ELR (cell line): ENCODE results near the gene CHCHD1.
A peak's percentile ranks its signal among the peaks of the same experiment; 100 is the strongest.
"Not testable (repeated sequence)": the region's sequence is repeated elsewhere in the genome, so short reads cannot be mapped to it uniquely, and the experiment has no call there.

Experiments
- DNase-seq: peaks from one replicate; pipeline ENCODE4 v3.0.0-alpha.2; 2015; ENCODE audit warnings: low read depth

Gene CHCHD1

DNA sequence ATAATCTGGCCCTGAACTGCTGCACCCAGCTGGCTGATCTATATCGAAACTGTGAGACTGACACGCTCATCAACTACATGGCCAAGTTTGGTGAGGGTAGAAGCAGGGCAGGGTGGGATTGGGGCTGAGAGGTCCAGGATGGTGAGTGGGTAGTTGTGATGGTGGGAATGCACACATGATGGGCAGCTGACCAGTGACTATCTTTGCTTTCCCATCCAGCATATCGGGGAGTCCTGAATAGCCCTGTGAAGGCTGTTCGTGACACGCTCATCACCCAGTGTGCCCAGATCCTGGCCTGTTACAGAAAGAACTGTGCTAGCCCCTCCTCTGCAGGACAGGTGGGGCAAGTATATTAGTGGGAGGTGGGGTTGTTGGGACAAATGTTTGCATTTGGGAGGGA lies 12.5 kb upstream of the CHCHD1 start:
- no peak for DNase-seq

DNA sequence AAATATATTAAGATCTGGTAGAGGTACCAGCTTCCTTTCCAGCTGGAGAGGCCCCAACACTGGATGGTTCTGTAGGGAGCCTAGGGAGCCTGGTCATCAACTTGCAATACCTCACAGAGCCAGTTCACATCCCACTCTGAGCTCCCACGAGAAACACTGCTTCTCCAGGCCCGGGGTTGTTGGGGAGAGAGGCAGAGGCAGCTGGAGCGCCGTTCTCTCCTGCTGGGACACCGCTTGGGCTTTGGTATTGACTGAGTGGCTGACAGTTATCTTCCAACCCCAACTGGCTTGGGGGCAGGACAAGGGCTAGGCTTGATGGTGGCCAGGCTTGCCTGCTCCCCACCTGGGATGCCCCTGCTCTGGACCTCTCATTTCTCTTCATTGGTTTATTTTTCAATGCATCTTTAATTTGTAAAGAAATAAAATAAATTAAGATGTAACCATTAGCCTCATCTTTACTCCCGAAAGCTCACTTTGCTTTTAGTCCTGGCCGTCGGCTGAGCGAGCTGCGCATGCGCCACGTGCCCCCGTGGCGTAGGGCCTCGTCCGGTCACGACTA lies 10.0 kb upstream of the CHCHD1 start:
- DNase-seq: peak; percentile 39

DNA sequence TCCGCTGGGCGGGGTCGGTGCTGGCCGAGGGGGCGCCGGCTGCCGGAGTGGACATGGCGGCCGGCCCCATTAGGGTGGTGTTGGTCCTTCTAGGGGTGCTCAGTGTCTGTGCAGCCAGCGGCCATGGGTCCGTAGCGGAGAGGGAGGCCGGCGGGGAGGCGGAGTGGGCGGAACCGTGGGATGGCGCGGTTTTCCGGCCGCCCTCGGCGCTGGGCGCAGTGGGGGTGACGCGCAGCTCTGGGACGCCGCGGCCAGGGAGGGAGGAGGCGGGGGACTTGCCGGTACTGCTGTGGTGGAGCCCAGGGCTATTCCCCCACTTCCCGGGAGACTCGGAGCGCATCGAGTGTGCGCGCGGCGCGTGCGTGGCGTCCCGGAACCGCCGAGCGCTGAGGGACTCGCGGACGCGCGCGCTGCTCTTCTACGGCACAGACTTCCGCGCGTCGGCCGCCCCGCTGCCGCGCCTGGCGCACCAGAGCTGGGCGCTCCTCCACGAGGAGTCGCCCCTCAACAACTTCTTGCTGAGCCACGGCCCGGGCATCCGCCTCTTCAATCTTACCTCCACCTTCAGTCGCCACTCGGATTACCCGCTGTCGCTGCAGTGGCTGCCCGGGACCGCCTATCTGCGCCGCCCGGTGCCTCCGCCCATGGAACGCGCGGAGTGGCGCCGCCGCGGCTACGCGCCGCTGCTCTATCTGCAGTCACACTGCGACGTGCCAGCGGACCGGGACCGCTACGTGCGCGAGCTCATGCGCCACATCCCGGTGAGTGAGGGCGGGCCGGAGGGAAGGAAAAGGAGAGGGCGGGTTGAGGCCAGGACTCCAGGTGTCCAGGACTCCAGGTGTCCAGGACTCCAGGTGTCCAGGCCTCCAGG lies 9.3 kb upstream of the CHCHD1 start:
- peak; percentile 86 for DNase-seq

DNA sequence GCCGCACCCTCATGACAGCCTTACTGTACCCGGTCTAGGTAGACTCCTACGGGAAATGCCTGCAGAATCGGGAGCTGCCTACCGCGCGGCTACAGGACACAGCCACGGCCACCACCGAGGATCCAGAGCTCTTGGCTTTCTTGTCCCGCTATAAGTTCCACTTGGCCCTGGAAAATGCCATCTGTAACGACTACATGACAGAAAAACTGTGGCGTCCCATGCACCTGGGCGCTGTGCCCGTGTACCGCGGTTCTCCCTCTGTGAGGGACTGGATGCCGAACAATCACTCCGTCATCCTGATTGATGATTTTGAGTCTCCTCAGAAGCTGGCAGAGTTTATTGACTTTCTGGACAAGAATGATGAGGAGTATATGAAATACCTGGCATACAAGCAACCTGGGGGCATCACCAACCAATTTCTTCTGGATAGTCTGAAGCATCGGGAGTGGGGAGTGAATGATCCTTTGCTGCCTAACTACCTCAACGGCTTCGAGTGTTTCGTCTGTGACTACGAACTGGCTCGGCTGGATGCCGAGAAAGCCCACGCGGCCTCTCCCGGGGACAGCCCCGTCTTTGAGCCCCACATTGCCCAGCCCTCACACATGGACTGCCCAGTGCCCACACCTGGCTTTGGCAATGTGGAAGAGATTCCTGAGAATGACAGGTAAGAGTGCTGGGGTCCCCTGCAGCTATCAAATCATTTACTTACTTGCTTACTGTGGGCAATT lies 8.5 kb upstream of the CHCHD1 start:
- peak; percentile 29 for DNase-seq

DNA sequence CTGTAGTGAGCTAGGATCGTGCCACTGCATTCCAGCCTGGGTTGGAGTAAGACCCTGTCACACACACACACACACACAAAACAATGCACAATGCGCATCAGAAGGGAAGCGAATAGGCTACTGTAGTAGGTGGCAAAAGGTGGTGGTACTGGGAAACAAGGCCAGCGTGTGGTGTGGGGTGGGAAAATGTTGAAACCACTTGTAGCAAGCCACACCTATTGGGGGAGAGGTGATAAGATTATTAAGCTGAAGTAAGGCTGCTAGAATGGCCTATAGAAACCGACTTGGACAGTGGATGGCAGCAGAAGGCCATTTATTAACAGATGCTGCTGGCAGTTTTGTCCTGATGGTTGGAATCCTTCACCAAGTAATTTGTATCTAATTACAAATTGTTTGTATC lies 7.2 kb upstream of the CHCHD1 start:
- DNase-seq: peak; percentile 51

DNA sequence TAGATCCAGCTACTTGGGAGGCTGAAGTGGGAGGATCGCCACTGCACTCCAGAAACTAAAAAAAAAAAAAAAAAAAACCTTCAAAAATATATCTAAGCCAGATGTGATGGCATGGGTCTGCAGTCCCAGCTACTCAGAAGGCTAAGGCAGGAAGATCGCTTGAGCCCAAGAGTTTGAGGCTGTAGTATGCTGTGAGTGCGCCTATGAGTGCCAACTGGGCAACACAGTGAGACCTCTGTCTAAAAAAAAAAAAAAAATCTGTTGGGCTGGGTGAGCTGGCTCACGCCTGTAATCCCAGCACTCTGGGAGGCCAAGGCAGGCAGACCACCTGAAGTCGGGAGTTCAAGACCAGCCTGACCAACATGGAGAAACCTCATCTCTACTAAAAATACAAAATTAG lies 2.8 kb upstream of the CHCHD1 start:
- DNase-seq: no peak

DNA sequence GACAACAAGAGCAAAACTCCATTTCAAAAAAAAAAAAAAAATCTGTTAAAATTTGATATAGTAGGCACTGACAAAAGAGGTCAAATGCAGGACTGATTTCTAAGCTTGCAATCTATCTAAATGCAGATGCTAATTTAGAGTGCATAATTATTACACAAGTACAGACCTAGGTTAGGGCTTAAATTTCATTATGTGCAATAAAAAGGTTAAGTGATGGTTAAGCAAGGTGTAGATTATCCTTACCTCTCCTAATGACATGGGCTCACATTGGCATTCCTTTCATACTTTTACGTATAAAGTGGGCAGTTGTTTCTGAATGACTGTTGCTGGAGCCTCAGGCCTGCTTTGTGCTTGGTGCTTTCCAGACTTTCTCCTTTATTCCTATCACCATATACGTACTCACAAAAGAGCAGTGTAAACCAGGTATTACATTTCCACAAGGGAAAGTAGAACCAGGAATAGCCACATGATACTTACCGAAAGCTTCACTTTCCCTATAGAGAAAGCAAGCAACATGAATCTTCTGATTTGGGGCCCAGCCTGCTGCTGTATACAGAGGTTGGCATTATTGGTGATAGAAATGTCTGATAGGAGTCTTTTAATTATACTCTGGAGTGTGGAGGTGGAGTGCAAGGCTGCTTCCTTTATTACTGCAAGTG lies 2.2 kb upstream of the CHCHD1 start:
- no peak for DNase-seq

DNA sequence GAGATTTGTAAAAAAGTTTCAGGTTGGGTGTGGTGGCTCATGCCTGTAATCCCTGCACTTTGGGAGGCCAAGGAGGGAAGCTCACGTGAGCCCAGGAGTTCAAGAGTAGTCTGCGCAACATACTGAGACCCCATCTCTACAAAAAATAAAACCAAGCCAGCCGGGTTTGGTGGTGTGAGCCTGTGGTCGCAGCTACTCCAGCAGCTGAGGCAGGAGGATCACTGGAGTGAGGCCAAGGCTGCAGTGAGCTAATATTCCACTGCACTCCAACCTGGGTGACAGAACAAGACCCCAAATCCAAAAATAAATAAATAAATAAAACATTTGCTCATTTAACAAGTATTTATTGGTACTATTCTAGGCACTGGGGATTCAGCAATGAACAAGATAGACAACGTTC lies 1.5 kb upstream of the CHCHD1 start:
- DNase-seq: no peak

DNA sequence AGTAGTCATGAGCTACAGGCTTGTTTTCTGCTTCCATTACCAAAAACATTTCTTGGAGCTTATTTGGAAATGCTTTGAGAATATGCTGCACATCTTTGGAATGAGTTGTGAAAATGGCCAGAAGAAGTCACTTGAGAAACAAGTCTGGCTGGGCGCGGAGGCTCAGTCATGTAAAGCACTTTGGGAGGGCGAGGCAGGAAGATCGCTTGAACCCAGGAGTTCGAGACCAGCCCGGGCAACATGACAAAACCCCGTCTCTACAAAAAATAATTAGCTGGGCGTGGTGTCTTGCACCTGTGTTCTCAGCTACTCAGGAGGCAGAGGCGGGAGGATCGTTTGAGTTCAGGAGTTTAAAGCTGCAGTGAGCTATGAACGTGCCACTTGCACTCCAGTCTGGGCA lies 882 bp upstream of the CHCHD1 start:
- no peak for DNase-seq

DNA sequence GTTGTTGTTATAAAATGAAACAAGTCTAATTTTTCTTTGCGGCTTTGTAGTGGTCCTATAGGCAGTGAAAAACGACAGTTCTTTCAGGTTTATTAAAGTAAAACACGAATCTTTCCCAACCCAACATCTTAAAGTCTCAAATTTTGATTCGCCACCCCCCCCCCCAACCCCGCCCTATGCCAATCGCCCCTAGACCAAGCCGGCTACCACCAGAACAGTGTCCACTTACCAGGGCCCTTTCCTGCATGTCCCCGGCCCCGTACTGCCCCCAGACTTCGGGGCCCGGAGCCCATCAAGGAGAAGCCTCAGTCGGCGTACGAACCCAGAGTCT lies 335 bp upstream of the CHCHD1 start:
- DNase-seq: no peak

DNA sequence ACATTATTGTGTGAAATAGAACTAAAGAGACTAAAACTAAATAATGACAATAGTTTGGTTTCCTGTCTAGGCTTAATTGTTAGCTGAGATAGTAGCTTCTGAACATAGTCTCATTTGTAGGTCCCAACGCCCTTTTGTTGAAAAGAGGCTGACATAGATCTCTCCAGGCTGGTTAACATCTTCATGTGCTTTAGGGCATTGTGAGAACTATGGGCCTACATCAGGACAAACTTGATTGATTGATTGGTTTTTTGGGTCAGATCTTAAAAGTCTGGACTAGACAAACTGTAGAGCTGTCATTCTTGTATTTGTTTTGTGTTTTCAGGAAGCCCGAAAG lies 869 bp downstream of the CHCHD1 start:
- no peak for DNase-seq

DNA sequence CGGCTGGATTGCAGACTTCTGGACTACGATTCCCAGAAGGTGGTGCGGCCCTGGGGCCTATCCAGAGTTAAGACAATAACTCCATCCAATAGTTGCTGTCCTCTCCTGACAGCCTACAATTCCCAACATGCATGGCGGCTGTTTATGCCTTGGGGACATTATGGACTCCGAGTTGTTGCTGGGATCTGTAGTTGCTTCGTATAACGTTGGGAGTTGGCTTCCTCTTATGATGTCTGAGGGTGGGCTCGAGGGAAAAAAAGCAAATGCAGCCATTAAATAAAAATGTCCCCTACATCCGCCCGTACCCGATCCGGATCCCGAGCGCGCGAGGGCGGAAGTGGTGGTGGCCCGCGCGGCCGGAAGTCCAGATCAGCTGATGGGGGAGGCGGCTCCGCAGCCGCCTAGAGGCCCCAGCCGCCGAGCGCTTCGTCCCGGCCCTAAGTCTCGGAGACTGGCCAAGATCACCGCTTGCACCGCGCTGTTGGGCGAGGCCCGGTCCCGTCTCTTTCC lies 3.4 kb downstream of the CHCHD1 start, which contains the start of gene ZSWIM8:
Gene ZSWIM8, plus strand, starts transcription at position 396 of the 510 bp plus-strand sequence. CDS start 273 bp downstream, outside the sequence.
- DNase-seq: peak; percentile 96

DNA sequence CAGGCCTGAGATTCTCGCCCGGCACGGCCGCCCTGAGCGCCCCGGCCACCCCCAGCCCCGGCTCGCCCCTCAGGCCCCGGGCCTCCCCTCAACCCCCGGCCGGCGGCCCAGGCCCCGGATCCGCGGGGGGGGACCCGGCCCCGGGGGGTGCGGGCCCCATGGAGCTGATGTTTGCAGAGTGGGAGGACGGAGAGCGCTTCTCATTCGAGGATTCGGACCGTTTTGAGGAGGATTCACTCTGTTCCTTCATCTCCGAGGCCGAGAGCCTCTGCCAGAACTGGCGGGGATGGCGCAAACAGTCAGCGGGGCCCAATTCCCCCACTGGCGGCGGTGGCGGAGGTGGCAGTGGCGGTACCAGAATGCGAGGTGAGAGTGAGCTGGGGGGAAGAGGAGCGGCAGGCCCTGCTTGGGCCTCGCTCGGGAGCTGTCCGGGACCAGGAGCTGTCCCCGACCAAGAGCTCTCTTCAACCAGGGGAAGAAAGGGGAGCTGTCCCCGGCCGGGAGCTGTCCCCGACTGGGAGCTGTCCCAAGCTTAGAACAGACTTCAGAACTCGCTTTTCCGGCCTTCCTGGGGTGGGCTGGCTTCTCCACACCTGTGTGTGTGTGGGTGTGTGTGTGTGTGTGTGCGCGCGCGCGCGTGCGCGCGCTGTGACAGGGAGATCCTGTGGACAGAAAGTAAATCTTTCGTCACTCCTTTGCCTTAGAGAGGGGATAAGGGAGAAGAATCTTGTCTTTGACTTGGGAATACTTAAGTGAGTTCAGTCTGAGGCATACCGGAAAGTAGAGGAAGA lies 4.1 kb downstream of the CHCHD1 start:
- DNase-seq: peak; percentile 63

DNA sequence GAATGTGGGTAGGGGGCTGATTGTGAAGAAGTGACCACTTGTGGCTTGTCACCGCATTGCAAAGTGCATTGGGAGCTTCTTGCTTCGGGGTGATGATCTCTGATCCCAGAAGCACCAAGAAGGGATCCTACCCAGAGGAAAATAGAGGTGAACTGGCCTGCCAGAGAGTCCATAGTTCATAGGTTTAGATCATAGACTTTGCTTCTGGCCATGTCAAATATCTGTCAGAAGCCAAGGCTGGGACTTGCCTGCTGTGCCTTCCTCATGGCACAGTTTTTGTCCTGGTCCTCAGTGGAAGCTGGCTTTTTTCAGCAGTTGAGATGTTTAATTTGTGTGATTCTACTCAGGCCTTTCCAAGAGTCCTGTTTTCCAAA lies 4.7 kb downstream of the CHCHD1 start:
- DNase-seq: no peak

DNA sequence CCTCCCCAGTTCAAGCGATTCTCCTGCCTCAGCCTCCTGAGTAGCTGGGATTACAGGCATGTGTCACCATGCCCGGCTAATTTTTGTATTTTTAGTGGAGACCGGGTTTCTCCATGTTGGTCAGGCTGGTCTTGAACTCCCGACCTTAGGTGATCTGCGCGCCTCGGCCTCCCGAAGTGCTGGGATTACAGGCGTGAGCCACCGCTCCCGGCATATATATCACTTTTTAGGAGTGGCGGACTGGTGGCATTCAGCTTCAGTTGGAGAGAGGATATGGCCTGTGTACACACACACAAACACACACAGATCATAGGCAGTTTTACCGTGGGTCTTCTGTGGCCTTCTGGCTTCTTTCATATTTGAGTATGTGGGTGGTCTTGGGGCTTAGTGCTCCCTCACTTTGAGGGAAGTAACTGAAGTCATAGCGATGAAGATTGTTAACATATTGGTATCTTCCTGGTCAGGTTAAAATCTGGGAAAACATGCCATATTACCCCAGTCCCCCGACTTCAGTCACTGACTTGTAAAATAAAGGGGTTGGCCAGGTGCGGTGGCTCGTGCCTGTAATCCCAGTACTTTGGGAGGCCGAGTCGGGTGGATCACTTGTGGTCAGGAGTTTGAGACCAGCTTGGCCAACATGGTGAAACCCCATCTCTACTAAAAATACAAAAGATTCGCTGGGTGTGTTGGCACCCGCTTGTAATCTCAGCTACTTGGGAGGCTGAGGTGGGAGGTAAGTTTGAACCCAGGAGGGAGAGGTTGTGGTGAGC lies 5.4 kb downstream of the CHCHD1 start:
- not testable (repeated sequence) for DNase-seq

DNA sequence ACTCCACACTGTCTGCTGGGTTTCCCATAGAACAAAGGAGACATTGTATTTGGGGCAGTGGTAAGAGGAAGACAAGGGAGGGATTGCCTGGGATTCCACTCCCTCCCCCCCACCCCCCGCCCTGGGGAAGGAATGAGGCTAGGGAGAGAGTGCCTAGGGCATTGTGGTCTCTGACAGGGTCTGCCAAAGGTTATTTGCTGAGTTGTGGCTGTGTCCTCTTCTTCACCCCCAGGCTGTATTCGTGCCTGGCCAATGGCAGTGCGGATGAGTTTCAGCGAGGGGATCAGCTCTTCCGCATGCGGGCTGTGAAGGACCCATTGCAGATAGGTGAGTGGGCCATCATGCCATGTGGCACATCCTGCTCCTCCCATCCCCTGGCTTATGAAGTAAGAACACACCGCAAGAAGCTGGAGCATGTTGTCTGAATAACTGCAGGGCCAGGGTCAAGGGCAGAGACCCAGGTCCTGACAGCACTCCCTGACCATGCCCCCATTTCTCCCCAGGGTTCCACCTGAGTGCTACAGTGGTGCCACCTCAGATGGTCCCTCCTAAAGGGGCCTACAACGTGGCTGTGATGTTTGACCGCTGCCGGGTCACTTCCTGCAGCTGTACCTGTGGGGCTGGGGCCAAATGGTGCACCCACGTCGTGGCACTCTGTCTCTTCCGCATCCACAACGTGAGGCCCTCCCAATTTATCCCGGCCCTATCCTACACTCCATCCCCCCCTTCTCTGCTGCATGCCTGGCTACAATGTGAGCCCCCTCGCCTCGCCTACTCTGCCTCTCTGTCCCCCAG lies 7.2 kb downstream of the CHCHD1 start:
- no peak for DNase-seq

DNA sequence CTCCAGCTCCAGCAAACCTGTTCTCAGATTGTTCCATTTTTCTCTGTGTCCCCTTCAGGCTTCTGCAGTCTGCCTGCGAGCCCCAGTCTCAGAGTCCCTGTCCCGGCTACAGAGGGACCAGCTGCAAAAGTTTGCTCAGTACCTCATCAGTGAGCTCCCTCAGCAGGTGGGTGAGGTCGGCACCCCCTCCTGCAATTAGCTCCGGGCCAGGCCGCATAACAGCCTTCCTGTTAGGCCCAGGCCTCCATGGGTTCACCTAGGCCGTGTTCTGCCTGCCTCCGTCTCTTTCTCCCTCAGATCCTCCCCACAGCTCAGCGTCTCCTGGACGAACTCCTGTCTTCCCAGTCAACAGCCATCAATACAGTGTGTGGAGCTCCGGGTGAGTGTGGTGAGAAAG lies 7.8 kb downstream of the CHCHD1 start:
- DNase-seq: no peak

DNA sequence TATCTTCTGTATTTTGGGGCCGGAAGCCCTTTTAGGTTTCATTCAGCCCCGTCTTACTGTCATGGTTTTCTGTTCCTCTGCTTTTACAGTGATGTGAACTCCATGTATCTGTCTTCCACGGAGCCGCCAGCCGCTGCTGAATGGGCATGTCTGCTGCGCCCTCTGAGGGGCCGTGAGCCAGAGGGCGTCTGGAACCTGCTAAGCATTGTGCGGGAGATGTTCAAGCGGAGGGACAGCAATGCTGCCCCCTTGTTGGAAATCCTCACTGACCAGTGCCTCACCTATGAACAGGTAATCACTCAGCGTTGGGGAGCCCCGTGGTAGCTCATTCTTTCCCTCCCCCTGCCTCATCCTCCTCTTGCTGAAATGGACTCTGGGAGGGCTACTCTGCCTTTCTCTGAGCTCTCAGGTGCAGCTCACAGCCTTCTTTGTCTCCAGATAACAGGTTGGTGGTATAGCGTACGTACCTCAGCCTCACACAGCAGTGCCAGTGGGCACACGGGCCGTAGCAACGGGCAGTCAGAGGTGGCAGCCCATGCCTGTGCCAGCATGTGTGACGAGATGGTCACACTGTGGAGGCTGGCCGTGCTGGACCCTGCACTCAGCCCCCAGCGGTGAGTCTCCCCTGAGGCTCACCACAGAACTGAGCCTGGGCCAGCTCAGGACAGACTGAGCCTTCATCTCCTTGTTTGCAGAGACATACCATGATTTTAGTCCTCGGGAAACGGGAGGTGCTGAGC lies 9.2 kb downstream of the CHCHD1 start:
- DNase-seq: no peak

DNA sequence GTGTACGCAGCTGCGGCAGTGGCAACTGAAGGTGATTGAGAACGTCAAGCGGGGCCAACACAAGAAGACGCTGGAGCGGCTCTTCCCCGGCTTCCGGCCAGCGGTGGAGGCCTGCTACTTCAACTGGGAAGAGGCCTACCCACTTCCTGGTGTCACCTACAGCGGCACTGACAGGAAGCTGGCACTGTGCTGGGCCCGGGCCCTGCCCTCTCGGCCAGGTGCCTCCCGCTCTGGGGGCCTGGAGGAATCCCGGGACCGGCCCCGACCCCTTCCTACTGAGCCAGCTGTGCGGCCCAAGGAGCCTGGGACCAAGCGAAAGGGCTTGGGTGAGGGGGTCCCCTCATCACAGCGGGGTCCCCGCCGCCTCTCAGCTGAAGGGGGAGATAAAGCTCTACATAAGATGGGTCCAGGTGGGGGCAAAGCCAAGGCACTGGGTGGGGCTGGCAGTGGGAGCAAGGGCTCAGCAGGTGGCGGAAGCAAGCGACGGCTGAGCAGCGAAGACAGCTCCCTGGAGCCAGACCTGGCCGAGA lies 10.1 kb downstream of the CHCHD1 start:
- no peak for DNase-seq
